SK-N-SH (cell line): ENCODE results near the gene DQX1. TPM values are rescaled to one million over a fixed set of nuclear protein-coding genes. Genes with fewer than 3 reads are reported as not detected.

ENCODE experiments used
- CHD2 ChIP-seq: fragments of 150-350 bp; IDR thresholded peaks from 2 replicates; pipeline ENCODE4 v1.6.1; 2018; ENCODE audit warnings: low read length; ENCODE audit not compliant: partially characterized antibody
- FOSL2 ChIP-seq: IDR thresholded peaks from 2 replicates; pipeline ENCODE4 v1.4.0; 2012; ENCODE audit warnings: low read depth, mild to moderate bottlenecking, moderate library complexity, borderline replicate concordance
- FOXM1 ChIP-seq: IDR thresholded peaks from 2 replicates; pipeline ENCODE4 v1.4.0; 2012; ENCODE audit warnings: low read depth, mild to moderate bottlenecking
- GABPA ChIP-seq: IDR thresholded peaks from 2 replicates; pipeline ENCODE4 v1.4.0; 2012; ENCODE audit warnings: low read depth, mild to moderate bottlenecking
- JUND ChIP-seq: IDR thresholded peaks from 2 replicates; pipeline ENCODE4 v1.4.0; 2012
- MAX ChIP-seq: IDR thresholded peaks from 2 replicates; pipeline ENCODE4 v1.4.0; 2012; ENCODE audit warnings: low read depth
- MEF2A ChIP-seq: IDR thresholded peaks from 2 replicates; pipeline ENCODE4 v1.4.0; 2012; ENCODE audit warnings: low read depth, borderline replicate concordance
- MXI1 ChIP-seq: IDR thresholded peaks from 2 replicates; pipeline ENCODE4 v1.6.1; 2012; ENCODE audit warnings: mild to moderate bottlenecking, low read depth, low read length, improper control_type of control experiment
- NFIC ChIP-seq: IDR thresholded peaks from 2 replicates; pipeline ENCODE4 v1.4.0; 2012; ENCODE audit warnings: borderline replicate concordance
- NRF1 ChIP-seq: IDR thresholded peaks from 2 replicates; pipeline ENCODE4 v1.6.1; 2012; ENCODE audit warnings: low read depth, mild to moderate bottlenecking, low read length
- PBX3 ChIP-seq: IDR thresholded peaks from 2 replicates; pipeline ENCODE4; 2012
- POLR2AphosphoS5 ChIP-seq: IDR thresholded peaks from 2 replicates; pipeline ENCODE4 v1.6.1; 2012; ENCODE audit warnings: low read depth, low read length
- RAD21 ChIP-seq: IDR thresholded peaks from 2 replicates; pipeline ENCODE4 v1.6.1; 2012; ENCODE audit warnings: mild to moderate bottlenecking, low read length
- RCOR1 ChIP-seq: fragments of 150-350 bp; IDR thresholded peaks from 2 replicates; pipeline ENCODE4 v1.6.1; 2017; ENCODE audit warnings: antibody characterized with exemption, low read length
- REST ChIP-seq: IDR thresholded peaks from 2 replicates; pipeline ENCODE4 v1.6.1; 2012; ENCODE audit warnings: mild to moderate bottlenecking, low read depth, low read length, moderate library complexity
- RFX5 ChIP-seq: IDR thresholded peaks from 2 replicates; pipeline ENCODE4 v1.6.1; 2012; ENCODE audit warnings: mild to moderate bottlenecking, improper control_type of control experiment, low read length
- TAF1 ChIP-seq: IDR thresholded peaks from 2 replicates; pipeline ENCODE4 v1.6.1; 2012; ENCODE audit warnings: low read depth, mild to moderate bottlenecking, low read length, moderate library complexity, borderline replicate concordance
- TCF12 ChIP-seq: IDR thresholded peaks from 2 replicates; pipeline ENCODE4 v1.4.0; 2012
- TEAD4 ChIP-seq: IDR thresholded peaks from 2 replicates; pipeline ENCODE4 v1.4.0; 2012; ENCODE audit warnings: mild to moderate bottlenecking, borderline replicate concordance; ENCODE audit not compliant: insufficient read depth
- USF1 ChIP-seq: IDR thresholded peaks from 2 replicates; pipeline ENCODE4 v1.4.0; 2012; ENCODE audit warnings: low read depth, borderline replicate concordance
- USF2 ChIP-seq: fragments of 150-350 bp; IDR thresholded peaks from 2 replicates; pipeline ENCODE4 v1.6.1; 2017; ENCODE audit warnings: antibody characterized with exemption, low read length, low read depth, borderline replicate concordance
- YY1 ChIP-seq: IDR thresholded peaks from 2 replicates; pipeline ENCODE4 v1.4.0; 2012; ENCODE audit warnings: low read depth, mild to moderate bottlenecking
- ZBTB33 ChIP-seq: IDR thresholded peaks from 2 replicates; pipeline ENCODE4 v1.4.0; 2012; ENCODE audit warnings: low read depth, borderline replicate concordance
- polyA plus RNA-seq, 3 experiments: library from polyadenylated mRNA; depleted of rRNA; stranded (reverse); fragments of >200 nt; gene quantifications; 2 replicates each; pipeline ENCODE4 v1.2.3, GENCODE V29; 2012

Gene DQX1
- polyA plus RNA-seq, 1 of the 3 experiments (the other 2 are of a cell fraction), result 1.6 TPM

GRCh38 chr2:74529357-74530238 lies 3.6 kb upstream of the DQX1 start, which contains the start of the genes AUP1 and HTRA2 (continued):
- TF ChIP-seq REST, result no peak
- TF ChIP-seq TEAD4, result no peak
- TF ChIP-seq FOXM1, result no peak
- TF ChIP-seq NFIC, result no peak
- TF ChIP-seq JUND, result 0 out of 2 replicates have a peak, but pooled peaks have one; percentile 6
- no peak for TF ChIP-seq USF1
- TF ChIP-seq POLR2AphosphoS5, result peak; percentile 88
- TF ChIP-seq GABPA, result peak; percentile 86
- peak; percentile 85 for TF ChIP-seq CHD2
- no peak for TF ChIP-seq ZBTB33
- no peak for TF ChIP-seq USF2
- 0 out of 2 replicates have a peak, but pooled peaks have one; percentile 4 for TF ChIP-seq RAD21
- TF ChIP-seq FOSL2, result no peak
- peak; percentile 95 for TF ChIP-seq TAF1
- TF ChIP-seq MAX, result peak; percentile 72
- no peak for TF ChIP-seq RFX5
- peak; percentile 32; the same call in 1 of the 2 replicates for TF ChIP-seq NRF1
- no peak for TF ChIP-seq RCOR1
- peak; percentile 25 for TF ChIP-seq PBX3
- no peak for TF ChIP-seq MEF2A
- TF ChIP-seq MXI1, result peak; percentile 70
- TF ChIP-seq YY1, result peak; percentile 98
- TF ChIP-seq TCF12, result 0 out of 2 replicates have a peak, but pooled peaks have one; percentile 4
- TF ChIP-seq, all 33 proteins: peak for 14
